Testis (tissue), 3 donors: Measurements from ENCODE around the gene CDCA5. TPM values are rescaled to one million over a fixed set of nuclear protein-coding genes. Genes with fewer than 3 reads are reported as not detected.

Source experiments
- DNase-seq: peaks from one replicate; pipeline ENCODE4 v3.0.0-alpha.2; 2019
- H3K27ac ChIP-seq, 2 donors: fragments of 200-600 bp; sonication (generic); one replicate each; pipeline ENCODE4 v1.5.1; 2019
- H3K27me3 ChIP-seq: fragments of 200-600 bp; sonication (generic); one replicate; pipeline ENCODE4 v1.5.1; 2019
- H3K36me3 ChIP-seq: fragments of 200-600 bp; sonication (generic); one replicate; pipeline ENCODE4 v1.5.1; 2017; ENCODE audit warnings: low read depth; ENCODE audit errors: missing control alignments
- H3K4me1 ChIP-seq: fragments of 200-600 bp; sonication (generic); one replicate; pipeline ENCODE4 v1.5.1; 2019
- H3K4me3 ChIP-seq, 2 donors: fragments of 200-600 bp; sonication (generic); one replicate each; pipeline ENCODE4 v1.5.1; 2017 to 2019
- H3K9me3 ChIP-seq: fragments of 200-600 bp; sonication (generic); one replicate; pipeline ENCODE4 v1.5.1; 2017
- POLR2A ChIP-seq: fragments of 450-650 bp; IDR thresholded peaks from one replicate; pipeline ENCODE4 v1.6.1; 2017; ENCODE audit warnings: antibody characterized with exemption, mild to moderate bottlenecking, moderate library complexity
- WGBS, 2 donors: methylation state at CpG; one replicate each; pipeline ENCODE4 v1.1.5; 2018; 5-methylcytosine and 5-hydroxymethylcytosine counted together
- intact Hi-C: fragments of 100-400 bp; cut with DNase I; formaldehyde crosslinking; loops from one replicate; pipeline ENCODE4 v1.15.1; 2023; ENCODE audit warnings: low total_unique reads
- polyA plus RNA-seq: library from polyadenylated mRNA; stranded (reverse); fragments of 350-450 nt; fragmentation: Illumina TruSeq; extraction: RNeasy Lipid Tissue Mini Kit (QIAGEN cat#74804); gene quantifications from one replicate; pipeline ENCODE4 v1.2.3, GENCODE V29; 2014; ENCODE audit warnings: low read depth, low replicate concordance; ENCODE audit not compliant: insufficient read depth
- total RNA-seq, 2 donors: library from RNA; depleted of rRNA; stranded (reverse); fragments of >200 nt; gene quantifications; one replicate each; pipeline ENCODE4 v1.2.3, GENCODE V29; 2016
- TF ChIP-seq, protein P1 (sequence below), 3 experiments: fragments of 450-650 bp in 2 of 3; fragments of 200-600 bp in 1 of 3; sonication (generic) in 1 of 3; IDR thresholded peaks; one replicate each; pipeline ENCODE4 v1.5.1; 2016 to 2019; ENCODE audit warnings: antibody characterized with exemption in 3 of 3, mild to moderate bottlenecking in 2 of 3, moderate library complexity in 1 of 3

Gene CDCA5
- total and polyA plus RNA-seq, 3 donors from 2014 or later = 28.5 to 93.3 (median 50.9) TPM

GRCh38 chr11:65067446-65067845 is 16.4 kb downstream of the CDCA5 start:
- no peak for DNase-seq
- no peaks in the 10 kb centered on the region for H3K27me3 ChIP-seq
- TF ChIP-seq, protein P1, sequence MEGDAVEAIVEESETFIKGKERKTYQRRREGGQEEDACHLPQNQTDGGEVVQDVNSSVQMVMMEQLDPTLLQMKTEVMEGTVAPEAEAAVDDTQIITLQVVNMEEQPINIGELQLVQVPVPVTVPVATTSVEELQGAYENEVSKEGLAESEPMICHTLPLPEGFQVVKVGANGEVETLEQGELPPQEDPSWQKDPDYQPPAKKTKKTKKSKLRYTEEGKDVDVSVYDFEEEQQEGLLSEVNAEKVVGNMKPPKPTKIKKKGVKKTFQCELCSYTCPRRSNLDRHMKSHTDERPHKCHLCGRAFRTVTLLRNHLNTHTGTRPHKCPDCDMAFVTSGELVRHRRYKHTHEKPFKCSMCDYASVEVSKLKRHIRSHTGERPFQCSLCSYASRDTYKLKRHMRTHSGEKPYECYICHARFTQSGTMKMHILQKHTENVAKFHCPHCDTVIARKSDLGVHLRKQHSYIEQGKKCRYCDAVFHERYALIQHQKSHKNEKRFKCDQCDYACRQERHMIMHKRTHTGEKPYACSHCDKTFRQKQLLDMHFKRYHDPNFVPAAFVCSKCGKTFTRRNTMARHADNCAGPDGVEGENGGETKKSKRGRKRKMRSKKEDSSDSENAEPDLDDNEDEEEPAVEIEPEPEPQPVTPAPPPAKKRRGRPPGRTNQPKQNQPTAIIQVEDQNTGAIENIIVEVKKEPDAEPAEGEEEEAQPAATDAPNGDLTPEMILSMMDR (IDR thresholded peaks at IDR 0.05) = no peak
- no peak for TF ChIP-seq POLR2A
- H3K9me3 ChIP-seq = no peaks in the 10 kb centered on the region
- H3K27ac ChIP-seq = no peak overlapping the region
- no peaks in the 10 kb centered on the region for H3K36me3 ChIP-seq
- no peak overlapping the region for H3K4me3 ChIP-seq
- intact Hi-C loops = no loop called here
- H3K4me1 ChIP-seq = no peaks in the 10 kb centered on the region
- 69 to 81% methylated on average over 3 to 10 of the region's 10 CpGs for WGBS, 2 donors

GRCh38 chr11:65066805-65067291 is 17.0 kb downstream of the CDCA5 start:
- H3K27me3 ChIP-seq = no peaks in the 10 kb centered on the region
- H3K4me3 ChIP-seq = no peak overlapping the region
- no peaks in the 10 kb centered on the region for H3K9me3 ChIP-seq
- 67 to 92% methylated on average over 1 to 4 of the region's 4 CpGs for WGBS, 2 donors
- intact Hi-C loops = no loop called here
- H3K27ac ChIP-seq = no peak overlapping the region
- H3K4me1 ChIP-seq = no peaks in the 10 kb centered on the region
- TF ChIP-seq, protein P1 (IDR thresholded peaks at IDR 0.05) = no peak
- no peak for TF ChIP-seq POLR2A
- DNase-seq = no peak
- no peaks in the 10 kb centered on the region for H3K36me3 ChIP-seq

- H3K4me3 ChIP-seq = no peak overlapping the region
- no peak for TF ChIP-seq POLR2A
- TF ChIP-seq, protein P1 (IDR thresholded peaks at IDR 0.05) = no peak
- WGBS, 2 donors = 79% methylated on average over 11 of the region's 11 CpGs; no CpG with 5 or more reads in 1 of the 2 donors
- intact Hi-C loops = no loop called here
- H3K9me3 ChIP-seq = no peaks in the 10 kb centered on the region
- no peak for DNase-seq
- no peaks in the 10 kb centered on the region for H3K27me3 ChIP-seq
- H3K27ac ChIP-seq = no peak overlapping the region
- no peaks in the 10 kb centered on the region for H3K4me1 ChIP-seq
- H3K36me3 ChIP-seq = no peaks in the 10 kb centered on the region
Observed at GRCh38 chr11:65066315-65066714, 17.5 kb downstream of the CDCA5 start.

- WGBS, 2 donors = 70 to 78% methylated on average over 7 of the region's 7 CpGs
- H3K4me3 ChIP-seq = no peak overlapping the region
- no peaks in the 10 kb centered on the region for H3K4me1 ChIP-seq
- no peaks in the 10 kb centered on the region for H3K36me3 ChIP-seq
- no peak overlapping the region for H3K27ac ChIP-seq
- intact Hi-C loops = no loop called here
- no peak for DNase-seq
- no peaks in the 10 kb centered on the region for H3K9me3 ChIP-seq
- TF ChIP-seq, protein P1 (IDR thresholded peaks at IDR 0.05) = no peak
- TF ChIP-seq POLR2A = no peak
- H3K27me3 ChIP-seq = no peaks in the 10 kb centered on the region
Observed at GRCh38 chr11:65065851-65066250, 18.0 kb downstream of the CDCA5 start.

DNA sequence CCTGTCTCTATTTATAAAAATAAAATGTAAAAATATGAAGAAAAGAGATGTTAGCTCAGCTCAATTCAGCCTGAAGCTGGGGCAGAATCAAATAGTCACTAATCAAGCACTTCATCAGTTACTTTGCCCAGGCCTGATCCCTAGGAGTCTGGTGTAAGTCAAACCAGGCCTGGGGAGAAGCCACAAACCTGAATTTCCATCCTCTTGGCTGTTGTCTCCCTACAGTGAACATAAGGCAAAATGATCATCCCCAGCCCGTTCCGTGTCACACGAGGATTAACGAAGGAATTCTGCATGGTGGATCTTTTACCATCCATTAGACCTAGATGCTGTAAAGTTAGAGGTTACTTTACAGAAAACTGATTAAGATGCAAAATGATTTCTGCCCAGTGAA is 19.0 kb downstream of the CDCA5 start:
- intact Hi-C loops = no loop called here
- no peak for DNase-seq
- Histone ChIP-seq H3K27ac (no peak overlapping the region), H3K4me1 (no peaks in the 10 kb centered on the region), H3K27me3 (no peaks in the 10 kb centered on the region), H3K4me3 (no peak overlapping the region), H3K36me3 (no peaks in the 10 kb centered on the region), H3K9me3 (no peaks in the 10 kb centered on the region)
- TF ChIP-seq POLR2A = no peak
- TF ChIP-seq, protein P1 (IDR thresholded peaks at IDR 0.05) = no peak
- WGBS, 2 donors = 89 to 91% methylated on average over 4 of the region's 4 CpGs
